NCI-H1092 treated with DMSO at 0.1 percent for 48 hours (cell line): ENCODE measurements around the gene TMEM232.
A peak's percentile ranks its signal among the peaks of the same experiment; 100 is the strongest.

Experiments used
- DNase-seq: peaks from one replicate; lab custom pipeline; 2025; lab: John Stamatoyannopoulos, UW

The TMEM232 gene

GRCh38 chr5:110514030-110514429 lies 212.4 kb downstream of the TMEM232 start:
- DNase-seq = no peak

GRCh38 chr5:110512266-110512665 lies 214.2 kb downstream of the TMEM232 start:
- no peak for DNase-seq

GRCh38 chr5:110510146-110510545 lies 216.3 kb downstream of the TMEM232 start:
- no peak for DNase-seq

- DNase-seq = no peak
These were observed 218.5 kb downstream of the TMEM232 start for GRCh38 chr5:110507972-110508371.

GRCh38 chr5:110506378-110506777 lies 220.1 kb downstream of the TMEM232 start:
- no peak for DNase-seq

- no peak for DNase-seq
These were observed 230.2 kb downstream of the TMEM232 start for GRCh38 chr5:110496276-110496675.

- no peak for DNase-seq
These were observed 234.0 kb downstream of the TMEM232 start for GRCh38 chr5:110492446-110492845.

- no peak for DNase-seq
These were observed 247.6 kb downstream of the TMEM232 start for GRCh38 chr5:110478895-110479294.

GRCh38 chr5:110477911-110478310 lies 248.6 kb downstream of the TMEM232 start:
- no peak for DNase-seq

GRCh38 chr5:110476164-110476563 lies 250.3 kb downstream of the TMEM232 start:
- no peak for DNase-seq

GRCh38 chr5:110475529-110475928 lies 250.9 kb downstream of the TMEM232 start:
- DNase-seq = no peak

- DNase-seq = no peak
These were observed 257.0 kb downstream of the TMEM232 start for GRCh38 chr5:110469486-110469885.

GRCh38 chr5:110463106-110463505 lies 263.4 kb downstream of the TMEM232 start:
- DNase-seq = no peak

- DNase-seq = no peak
These were observed 265.6 kb downstream of the TMEM232 start for GRCh38 chr5:110460837-110461236.

- no peak for DNase-seq
These were observed 268.2 kb downstream of the TMEM232 start for GRCh38 chr5:110458313-110458712.

- DNase-seq = no peak
These were observed 283.6 kb downstream of the TMEM232 start for GRCh38 chr5:110442856-110443255.

- DNase-seq = peak; percentile 7
These were observed 285.4 kb downstream of the TMEM232 start for GRCh38 chr5:110441035-110441434.

- DNase-seq = no peak
These were observed 286.4 kb downstream of the TMEM232 start for GRCh38 chr5:110440058-110440457.

GRCh38 chr5:110439296-110439695 lies 287.2 kb downstream of the TMEM232 start:
- no peak for DNase-seq

GRCh38 chr5:110435207-110435606 lies 291.3 kb downstream of the TMEM232 start:
- no peak for DNase-seq

- DNase-seq = no peak
These were observed 294.9 kb downstream of the TMEM232 start for GRCh38 chr5:110431603-110432002.

GRCh38 chr5:110414360-110414759 lies 312.1 kb downstream of the TMEM232 start:
- DNase-seq = no peak

GRCh38 chr5:110413856-110414255 lies 312.6 kb downstream of the TMEM232 start:
- DNase-seq = no peak

GRCh38 chr5:110409571-110409970 lies 316.9 kb downstream of the TMEM232 start:
- no peak for DNase-seq

GRCh38 chr5:110402562-110402961 lies 323.9 kb downstream of the TMEM232 start:
- DNase-seq = no peak
